T-helper 2 cell treated with Interferon-gamma antibody and Interleukin-4, amounts not matched to agents 100 ng/mL and 5 ng/mL, for 36 hours (primary cell): ENCODE results near the gene ST3GAL3. TPM values are rescaled to one million over a fixed set of nuclear protein-coding genes. Genes with fewer than 3 reads are reported as not detected.
"Not testable (repeated sequence)": the region's sequence is repeated elsewhere in the genome, so short reads cannot be mapped to it uniquely, and the experiment has no call there.

Experiments used
- intact Hi-C: fragments of 100-400 bp; cut with micrococcal nuclease; formaldehyde crosslinking; loops from one replicate; pipeline ENCODE4 v1.15.1; 2023
- total RNA-seq: library from RNA; stranded (reverse); gene quantifications from 2 replicates; pipeline ENCODE4 v1.2.3, GENCODE V29; 2022

Gene ST3GAL3
- total RNA-seq, 1 donor from 2014 or later = 23.4 TPM

- intact Hi-C loops = no loop called here
Measured at GRCh38 chr1:43703836-43704235, 3.5 kb upstream of the ST3GAL3 start.

DNA sequence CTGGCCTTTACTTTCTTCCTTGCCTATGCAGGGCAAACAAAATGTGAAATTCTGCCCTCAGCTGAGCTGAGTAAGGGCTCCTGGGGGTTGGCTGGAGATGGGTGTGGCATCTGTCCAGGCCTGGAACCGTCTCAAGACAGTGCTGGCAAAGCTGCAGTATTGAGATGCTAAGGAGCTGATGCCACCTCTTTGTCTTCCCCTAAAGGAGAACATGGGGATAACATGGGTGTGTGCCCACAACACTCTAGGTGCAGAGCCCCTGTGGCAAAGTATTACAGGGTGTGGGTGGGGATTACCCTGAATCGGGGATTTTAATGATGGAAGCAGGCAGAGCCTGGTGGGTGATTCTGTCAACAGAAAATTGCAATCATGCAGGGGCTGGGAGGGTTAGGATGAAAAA is 2.5 kb upstream of the ST3GAL3 start:
- intact Hi-C loops = loop anchor here (5.0 kb wide), 2 partner anchors 253 to 327 kb away; partner anchors contain the start of genes HYI and SLC6A9

GRCh38 chr1:43705334-43705733 is 2.0 kb upstream of the ST3GAL3 start:
- intact Hi-C loops = loop anchor here (5.0 kb wide), 2 partner anchors 253 to 327 kb away; partner anchors contain the start of genes HYI and SLC6A9

DNA sequence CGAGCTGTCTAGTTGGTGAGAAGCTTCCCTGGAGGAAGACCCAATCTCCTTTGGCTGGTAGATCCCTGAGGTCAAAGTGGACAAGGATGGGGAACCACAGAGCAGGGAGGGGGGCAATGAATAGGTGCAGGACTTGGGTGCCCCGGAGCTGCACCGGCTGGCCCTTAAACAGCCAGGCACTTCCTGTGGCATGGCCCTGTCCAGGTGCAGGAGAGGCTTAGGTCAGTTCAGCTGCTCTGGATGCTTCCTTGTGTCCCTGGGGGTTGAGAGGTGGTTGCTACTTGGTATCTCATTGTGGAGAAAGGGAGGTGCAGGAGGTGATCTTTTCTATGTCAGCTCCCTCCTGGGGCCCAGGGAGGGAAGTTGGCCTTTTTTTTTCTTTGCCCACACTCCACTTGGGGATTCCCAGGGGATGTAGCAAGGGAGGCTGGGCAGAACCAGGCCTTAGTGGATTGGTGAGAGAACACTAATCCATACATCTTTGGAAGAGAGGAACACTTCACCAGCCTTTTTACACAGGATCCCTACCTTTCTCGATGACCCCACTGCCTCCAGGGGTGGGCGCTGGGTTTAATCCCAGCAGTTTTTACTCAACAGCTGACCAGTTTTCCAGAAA is 1.2 kb upstream of the ST3GAL3 start:
- intact Hi-C loops = loop anchor here (5.0 kb wide), 2 partner anchors 254 to 326 kb away; partner anchors contain the start of genes HYI and SLC6A9

GRCh38 chr1:43706598-43707189 is 642 bp upstream of the ST3GAL3 start:
- intact Hi-C loops = loop anchor here (1.0 to 5.0 kb wide), 6 partner anchors 57 to 326 kb away; partner anchors contain the start of genes HYI, IPO13 and SLC6A9

- intact Hi-C loops = loop anchor here (5.0 kb wide), 2 partner anchors 256 to 324 kb away; partner anchors contain the start of genes HYI and SLC6A9
Measured at GRCh38 chr1:43708002-43708410, 670 bp downstream of the ST3GAL3 start.

DNA sequence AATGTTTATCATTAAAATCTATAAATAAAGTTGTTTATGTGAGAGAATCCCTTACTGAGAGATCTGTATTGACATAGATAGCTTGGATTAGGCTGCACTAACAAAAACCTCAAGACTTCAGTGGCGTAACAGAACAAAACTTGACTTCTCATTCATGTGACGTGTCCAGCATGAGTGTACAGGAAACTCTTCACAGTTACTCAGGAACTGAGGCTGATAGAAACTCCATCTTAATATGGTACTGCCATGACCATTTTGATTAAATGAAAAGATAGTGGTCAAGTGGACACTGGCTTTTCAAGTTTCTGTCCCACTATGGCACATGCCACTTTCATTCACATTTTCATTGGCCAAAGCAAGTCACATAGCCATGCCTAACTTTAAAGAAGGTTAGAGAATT is 3.7 kb downstream of the ST3GAL3 start:
- intact Hi-C loops = no loop called here

DNA sequence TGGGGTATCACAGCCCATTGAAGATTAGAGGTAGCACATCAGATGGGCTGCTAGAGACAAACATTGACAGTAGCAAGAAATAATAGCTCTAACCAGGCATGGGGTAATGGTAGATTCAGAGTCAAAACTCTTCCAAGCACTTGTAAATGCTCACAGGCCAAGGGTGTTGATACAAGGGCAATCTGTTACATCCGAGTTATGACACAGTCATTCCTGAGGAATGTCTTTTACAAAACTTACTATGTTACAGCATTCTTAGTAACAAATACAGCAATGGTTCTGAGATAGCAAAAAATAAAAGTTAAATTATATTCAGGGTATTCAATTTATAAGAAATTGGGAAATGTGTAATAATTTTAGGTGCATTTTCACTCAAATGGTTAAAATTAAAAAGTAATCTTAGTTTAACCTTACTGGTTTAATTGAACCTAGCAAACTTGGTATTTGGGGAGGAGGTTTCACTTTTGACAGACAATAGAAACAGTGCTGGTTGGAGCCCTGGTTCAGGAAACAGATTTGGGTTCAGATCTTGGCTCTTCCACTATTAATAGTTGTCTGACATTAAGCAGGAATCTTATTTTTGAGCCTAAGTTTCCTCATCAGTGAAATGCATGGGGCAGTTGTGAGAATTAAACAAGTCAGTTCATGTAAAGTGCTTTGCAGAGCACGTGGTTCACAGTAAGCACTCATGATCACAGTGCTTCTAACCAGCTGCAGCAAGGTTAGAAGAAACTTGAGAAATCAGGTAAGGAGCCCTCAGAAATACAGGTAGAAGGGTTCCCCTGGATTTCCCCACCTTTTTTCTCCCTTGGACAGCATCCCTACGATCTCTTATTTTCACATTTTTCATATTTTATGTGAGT is 4.4 kb downstream of the ST3GAL3 start:
- intact Hi-C loops = no loop called here

- intact Hi-C loops = no loop called here
Measured at GRCh38 chr1:43716559-43717281, 9.4 kb downstream of the ST3GAL3 start.

DNA sequence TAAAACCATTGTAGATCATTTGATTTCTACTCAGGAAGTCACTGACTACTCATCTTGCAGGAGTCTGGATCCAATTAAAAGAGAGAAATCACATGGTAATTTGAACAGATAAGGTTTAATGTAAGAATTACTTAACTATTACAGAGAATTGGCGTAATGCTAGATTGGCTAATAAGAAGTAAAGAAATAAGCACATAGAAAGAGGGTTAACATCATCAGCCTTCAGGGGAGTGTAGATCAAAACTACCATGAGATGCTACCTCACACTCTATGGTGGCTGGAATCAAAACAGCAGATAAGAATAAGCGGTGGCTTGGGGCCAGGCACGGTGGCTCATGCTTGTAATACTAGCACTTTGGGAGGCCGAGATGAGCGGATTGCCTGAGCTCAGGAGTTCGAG is 11.7 kb downstream of the ST3GAL3 start:
- intact Hi-C loops = no loop called here

GRCh38 chr1:43719670-43720419 is 12.5 kb downstream of the ST3GAL3 start:
- intact Hi-C loops = not testable (repeated sequence)

GRCh38 chr1:43722810-43723209 is 15.5 kb downstream of the ST3GAL3 start:
- intact Hi-C loops = no loop called here

GRCh38 chr1:43729816-43730463 is 22.6 kb downstream of the ST3GAL3 start:
- intact Hi-C loops = no loop called here

DNA sequence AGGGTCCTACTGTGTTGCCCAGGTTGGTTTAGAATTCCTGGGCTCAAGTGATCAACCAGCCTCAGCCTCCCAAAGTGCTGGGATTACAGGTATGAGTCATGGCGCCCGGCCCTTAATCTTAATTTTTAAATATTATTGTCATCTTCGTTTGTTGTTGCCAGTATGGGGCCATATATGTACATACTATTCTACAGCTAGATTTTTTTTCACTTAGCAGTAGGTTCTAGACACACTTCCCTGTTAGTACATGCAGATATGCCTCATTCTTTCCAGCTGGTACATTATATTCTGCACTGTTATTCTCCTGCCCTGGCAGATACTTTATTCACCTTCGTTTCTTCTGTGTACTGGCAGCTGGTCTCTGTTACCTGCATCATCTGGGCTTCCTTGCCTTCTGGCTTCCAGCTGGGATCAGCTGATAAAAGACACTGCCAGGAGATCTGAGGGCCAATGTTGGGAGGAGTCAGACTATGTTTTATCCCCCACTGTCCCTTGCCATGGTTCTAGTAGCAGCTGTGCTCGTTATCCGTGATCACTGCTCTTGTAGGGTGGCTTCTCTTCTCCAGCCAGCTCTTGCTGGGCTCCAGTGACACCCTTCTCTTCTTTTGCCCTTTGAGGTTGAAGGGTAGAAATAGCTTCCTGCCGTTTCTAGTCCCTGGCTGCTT is 24.7 kb downstream of the ST3GAL3 start:
- intact Hi-C loops = no loop called here

- intact Hi-C loops = no loop called here
Measured at GRCh38 chr1:43736819-43737218, 29.5 kb downstream of the ST3GAL3 start.

DNA sequence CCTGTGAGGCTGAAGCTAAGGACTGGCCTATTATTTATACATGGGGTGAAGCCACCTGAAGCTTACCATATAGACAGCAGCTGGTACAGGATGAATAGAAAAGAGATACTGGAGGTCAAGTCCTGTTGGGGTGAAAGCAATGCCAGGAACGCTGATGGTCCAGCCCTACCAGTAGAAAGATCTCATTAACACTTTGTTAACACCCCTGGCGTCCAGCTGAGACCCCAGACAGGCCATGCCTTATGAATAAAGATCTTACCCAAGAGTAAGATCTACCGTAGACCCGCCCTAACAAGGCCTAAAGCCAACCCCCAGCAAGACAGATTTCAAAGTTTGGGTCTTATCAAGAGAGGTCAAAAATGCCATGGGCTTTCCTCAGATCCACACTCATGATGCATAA is 34.7 kb downstream of the ST3GAL3 start:
- intact Hi-C loops = no loop called here

DNA sequence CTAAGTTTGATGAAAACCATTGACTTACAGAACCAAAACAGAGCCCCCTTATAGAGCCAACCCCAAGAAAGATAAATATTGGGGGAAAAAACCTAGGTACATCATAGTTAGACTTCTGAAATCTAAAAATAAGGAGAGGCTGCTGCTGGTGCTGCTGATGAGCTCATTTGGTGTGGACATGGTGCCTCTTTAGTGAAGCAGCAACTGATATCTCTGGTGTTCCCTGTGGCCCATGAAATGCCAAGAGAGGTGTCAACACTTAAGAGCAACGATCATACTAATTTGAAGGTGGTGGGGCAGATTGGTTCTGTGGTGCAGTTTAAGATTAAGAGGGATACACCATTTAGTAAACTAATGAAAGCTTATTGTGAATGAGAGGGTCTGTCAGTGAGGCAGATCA is 35.9 kb downstream of the ST3GAL3 start:
- intact Hi-C loops = no loop called here

DNA sequence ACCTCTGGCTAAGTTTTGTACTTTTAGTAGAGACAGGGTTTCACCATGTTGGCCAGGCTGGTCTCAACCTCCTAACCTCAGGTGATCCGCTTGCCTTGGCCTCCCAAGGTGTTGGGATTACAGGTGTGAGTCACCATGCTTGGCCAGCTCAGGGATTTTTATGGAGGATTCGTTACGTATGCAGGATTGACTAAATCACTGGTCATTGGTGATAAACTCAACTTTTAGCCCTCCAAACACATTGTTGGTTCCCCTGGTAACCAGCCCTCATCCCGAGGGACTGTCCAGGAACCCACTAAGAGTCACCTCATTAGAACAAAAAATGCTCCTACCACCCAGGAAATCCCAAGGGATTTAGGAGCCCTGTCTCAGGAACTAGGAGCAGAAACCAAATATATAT is 40.4 kb downstream of the ST3GAL3 start:
- intact Hi-C loops = no loop called here

- intact Hi-C loops = no loop called here
Measured at GRCh38 chr1:43750083-43750482, 42.7 kb downstream of the ST3GAL3 start.
